Skeletal muscle cell (primary cell): ENCODE measurements around the gene PLAC1.

Source experiments
- DNase-seq: peaks from one replicate; pipeline ENCODE4 v3.0.0-alpha.2; 2010; ENCODE audit warnings: low read depth
- H3K4me3 ChIP-seq: 2 replicates; pipeline ENCODE4 v1.5.1; 2011; ENCODE audit warnings: low read depth, mild to moderate bottlenecking, control low read depth, low read length, moderate library complexity

The PLAC1 gene

GRCh38 chrX:134601240-134601765, 57.0 kb downstream of the PLAC1 start:
- DNase-seq = no peak
- no peak overlapping the region for H3K4me3 ChIP-seq

- DNase-seq = no peak
Observed at GRCh38 chrX:134600714-134601113, 57.6 kb downstream of the PLAC1 start.

GRCh38 chrX:134599184-134599914, 58.9 kb downstream of the PLAC1 start:
- peak; percentile 81 for DNase-seq
- no peak overlapping the region for H3K4me3 ChIP-seq

More at GRCh38 chrX:134600714-134601113, 57.6 kb downstream of the PLAC1 start:
- no peak overlapping the region for H3K4me3 ChIP-seq

- no peak overlapping the region for H3K4me3 ChIP-seq
- no peak for DNase-seq
Observed at GRCh38 chrX:134592303-134592702, 66.0 kb downstream of the PLAC1 start.

- no peak overlapping the region for H3K4me3 ChIP-seq
- DNase-seq = no peak
Observed at GRCh38 chrX:134591502-134591901, 66.8 kb downstream of the PLAC1 start.

- H3K4me3 ChIP-seq = no peak overlapping the region
- DNase-seq = no peak
Observed at GRCh38 chrX:134588806-134589205, 69.5 kb downstream of the PLAC1 start.

- peak; percentile 14 for DNase-seq
- no peak overlapping the region for H3K4me3 ChIP-seq
Observed at GRCh38 chrX:134580907-134581306, 77.4 kb downstream of the PLAC1 start.

- no peak for DNase-seq
- H3K4me3 ChIP-seq = no peak overlapping the region
Observed at GRCh38 chrX:134573683-134574035, 84.6 kb downstream of the PLAC1 start.

- H3K4me3 ChIP-seq = no peak overlapping the region
- no peak for DNase-seq
Observed at GRCh38 chrX:134572816-134573682, 85.2 kb downstream of the PLAC1 start.

GRCh38 chrX:134571796-134572195, 86.5 kb downstream of the PLAC1 start:
- DNase-seq = no peak
- H3K4me3 ChIP-seq = no peak overlapping the region

GRCh38 chrX:134570899-134571298, 87.4 kb downstream of the PLAC1 start:
- no peak for DNase-seq
- H3K4me3 ChIP-seq = no peak overlapping the region

- DNase-seq = no peak
- H3K4me3 ChIP-seq = no peak overlapping the region
Observed at GRCh38 chrX:134570509-134570846, 87.8 kb downstream of the PLAC1 start.

- DNase-seq = no peak
- H3K4me3 ChIP-seq = no peak overlapping the region
Observed at GRCh38 chrX:134569306-134569705, 89.0 kb downstream of the PLAC1 start.

- no peak for DNase-seq
Observed at GRCh38 chrX:134568285-134569016, 89.8 kb downstream of the PLAC1 start.

GRCh38 chrX:134566506-134566905, 91.8 kb downstream of the PLAC1 start:
- no peak overlapping the region for H3K4me3 ChIP-seq
- no peak for DNase-seq

More at GRCh38 chrX:134568285-134569016, 89.8 kb downstream of the PLAC1 start:
- no peak overlapping the region for H3K4me3 ChIP-seq

GRCh38 chrX:134562002-134562401, 96.3 kb downstream of the PLAC1 start:
- no peak overlapping the region for H3K4me3 ChIP-seq
- no peak for DNase-seq

- DNase-seq = no peak
- no peak overlapping the region for H3K4me3 ChIP-seq
Observed at GRCh38 chrX:134558133-134558532, 100.1 kb downstream of the PLAC1 start.

- H3K4me3 ChIP-seq = no peak overlapping the region
- no peak for DNase-seq
Observed at GRCh38 chrX:134554291-134554690, 104.0 kb downstream of the PLAC1 start.

GRCh38 chrX:134552351-134552750, 105.9 kb downstream of the PLAC1 start:
- no peak overlapping the region for H3K4me3 ChIP-seq
- DNase-seq = no peak
